Muscle layer of colon (tissue), 2 donors: ENCODE results near the gene FBXO22.
"Not testable (repeated sequence)": the region's sequence is repeated elsewhere in the genome, so short reads cannot be mapped to it uniquely, and the experiment has no call there.

Experiments used
- H3K27ac ChIP-seq: one replicate; pipeline ENCODE4 v1.7.0; 2013; ENCODE audit warnings: low read depth, mild to moderate bottlenecking, low read length, moderate library complexity
- H3K27me3 ChIP-seq, 2 donors: one replicate each; pipeline ENCODE4 v1.7.0; 2013; ENCODE audit warnings: low read length in 2 of 2, mild to moderate bottlenecking in 2 of 2; ENCODE audit not compliant: insufficient read depth in 2 of 2, control insufficient read depth in 1 of 2
- H3K36me3 ChIP-seq: one replicate; pipeline ENCODE4 v1.7.0; 2013; ENCODE audit warnings: mild to moderate bottlenecking, low read length; ENCODE audit not compliant: insufficient read depth
- H3K4me1 ChIP-seq: one replicate; pipeline ENCODE4 v1.7.0; 2013; ENCODE audit warnings: mild to moderate bottlenecking, low read length; ENCODE audit not compliant: insufficient read depth
- H3K4me3 ChIP-seq, 2 donors: one replicate each; pipeline ENCODE4 v1.7.0; 2013; ENCODE audit warnings: low read length in 2 of 2, low read depth in 1 of 2, mild to moderate bottlenecking in 1 of 2, moderate library complexity in 1 of 2
- H3K9ac ChIP-seq: one replicate; pipeline ENCODE4 v1.7.0; 2013; ENCODE audit warnings: low read length
- H3K9me3 ChIP-seq: one replicate; pipeline ENCODE4 v1.7.0; 2013; ENCODE audit warnings: mild to moderate bottlenecking, low read length
- donor health status: abdominal sarcoma.
- donor health status: Adenocarcinoma of cecum.

Gene FBXO22

DNA sequence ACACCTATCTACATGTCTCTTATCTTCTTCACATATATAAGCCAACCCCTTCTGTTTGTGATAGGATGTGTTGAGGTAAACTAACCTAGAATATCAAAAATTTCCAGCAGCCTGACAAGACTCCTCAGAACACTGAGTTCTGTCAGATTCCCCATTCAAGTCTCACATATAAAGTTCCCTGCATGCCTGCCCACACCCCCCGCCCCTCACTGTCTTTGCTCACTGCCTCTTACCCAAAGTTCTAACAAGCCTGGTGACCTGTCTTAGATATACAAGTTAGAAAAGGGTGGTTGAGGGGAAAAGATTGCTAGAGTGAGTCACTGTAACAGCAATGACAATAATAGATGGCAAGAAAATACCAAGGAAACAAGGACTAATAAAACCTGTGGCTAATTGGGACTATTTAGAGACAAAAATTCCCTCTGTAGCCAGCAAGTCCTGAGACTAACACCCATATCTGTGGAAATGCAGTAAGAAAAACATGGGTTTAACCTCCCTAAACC is 40.1 kb downstream of the FBXO22 start:
- Histone ChIP-seq H3K4me3 (no peak overlapping the region), H3K4me1 (no peaks in the 10 kb centered on the region), H3K9me3 (no peaks in the 10 kb centered on the region), H3K36me3 (no peaks in the 10 kb centered on the region), H3K9ac (no peak overlapping the region), H3K27me3 (no peaks in the 10 kb centered on the region), H3K27ac (no peak overlapping the region)

DNA sequence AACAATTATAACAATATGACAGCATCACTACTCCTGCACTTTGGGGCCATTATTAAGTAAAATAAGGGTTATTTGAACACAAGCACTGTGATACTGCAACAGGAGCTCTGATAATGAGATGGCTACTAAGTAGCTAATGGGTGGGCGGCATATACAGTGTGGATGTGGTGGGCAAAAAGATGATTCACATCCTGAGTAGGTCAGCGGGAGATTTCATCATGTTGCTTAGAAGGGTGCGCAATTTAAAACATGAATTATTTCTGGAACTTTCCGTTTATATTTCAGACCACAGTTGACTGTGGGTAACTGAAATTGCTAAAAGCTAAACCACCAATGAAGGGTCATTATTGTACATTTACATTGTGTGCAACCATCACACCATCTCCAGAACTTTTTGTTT is 42.3 kb downstream of the FBXO22 start:
- H3K27ac ChIP-seq: no peak overlapping the region
- no peak overlapping the region for H3K9ac ChIP-seq
- H3K27me3 ChIP-seq: no peaks in the 10 kb centered on the region
- H3K9me3 ChIP-seq: no peaks in the 10 kb centered on the region
- no peaks in the 10 kb centered on the region for H3K36me3 ChIP-seq
- no peak overlapping the region for H3K4me3 ChIP-seq
- no peaks in the 10 kb centered on the region for H3K4me1 ChIP-seq

DNA sequence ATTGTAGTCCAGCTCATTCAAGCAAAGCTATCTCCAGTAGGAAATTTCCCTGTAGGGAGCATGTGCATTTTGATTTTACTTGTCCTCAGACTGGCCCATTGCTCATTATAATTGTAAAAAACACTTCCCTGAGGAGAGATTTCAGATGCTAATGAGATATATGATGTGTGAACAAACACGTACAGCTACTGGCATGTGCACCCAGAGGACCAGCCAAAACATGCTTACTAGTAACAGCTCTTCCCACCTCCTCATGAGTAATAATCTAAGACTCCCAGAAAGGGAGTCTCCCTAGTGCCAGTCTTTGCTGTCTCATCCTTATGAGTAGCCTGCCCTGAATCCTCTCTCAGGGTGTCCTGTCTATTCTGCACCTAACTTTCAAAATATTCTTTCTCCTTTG is 43.4 kb downstream of the FBXO22 start:
- no peak overlapping the region for H3K9ac ChIP-seq
- H3K4me1 ChIP-seq: no peaks in the 10 kb centered on the region
- no peaks in the 10 kb centered on the region for H3K36me3 ChIP-seq
- H3K9me3 ChIP-seq: no peaks in the 10 kb centered on the region
- H3K4me3 ChIP-seq: no peak overlapping the region
- no peak overlapping the region for H3K27ac ChIP-seq
- no peaks in the 10 kb centered on the region for H3K27me3 ChIP-seq

DNA sequence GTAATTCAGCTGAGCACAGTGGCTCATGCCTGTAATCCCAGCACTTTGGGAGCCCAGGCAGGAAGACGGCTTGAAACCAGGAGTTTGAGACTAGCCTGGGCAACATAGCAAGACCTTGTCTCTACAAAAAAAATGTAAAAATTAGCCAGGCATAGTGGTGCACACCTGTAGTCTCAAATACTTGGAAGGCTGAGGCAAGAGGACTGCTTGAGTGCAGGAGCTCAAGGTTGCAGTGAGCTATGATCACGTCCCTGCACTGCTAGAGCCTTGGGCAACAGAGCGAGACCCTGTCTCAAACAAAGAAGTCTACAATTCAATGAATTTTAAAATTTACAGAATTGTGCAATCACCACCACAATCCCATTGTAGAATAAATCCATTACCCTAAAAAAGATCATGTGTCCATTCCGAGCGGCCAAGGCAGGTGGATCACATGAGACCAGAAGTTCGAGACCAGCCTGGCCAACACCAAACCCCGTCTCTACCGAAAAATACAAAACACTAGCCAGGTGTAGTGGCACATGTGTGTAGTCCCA is 45.2 kb downstream of the FBXO22 start:
- H3K9me3 ChIP-seq: no peaks in the 10 kb centered on the region
- no peak overlapping the region for H3K4me3 ChIP-seq
- no peaks in the 10 kb centered on the region for H3K4me1 ChIP-seq
- no peaks in the 10 kb centered on the region for H3K36me3 ChIP-seq
- no peak overlapping the region for H3K27ac ChIP-seq
- no peaks in the 10 kb centered on the region for H3K27me3 ChIP-seq
- no peak overlapping the region for H3K9ac ChIP-seq

DNA sequence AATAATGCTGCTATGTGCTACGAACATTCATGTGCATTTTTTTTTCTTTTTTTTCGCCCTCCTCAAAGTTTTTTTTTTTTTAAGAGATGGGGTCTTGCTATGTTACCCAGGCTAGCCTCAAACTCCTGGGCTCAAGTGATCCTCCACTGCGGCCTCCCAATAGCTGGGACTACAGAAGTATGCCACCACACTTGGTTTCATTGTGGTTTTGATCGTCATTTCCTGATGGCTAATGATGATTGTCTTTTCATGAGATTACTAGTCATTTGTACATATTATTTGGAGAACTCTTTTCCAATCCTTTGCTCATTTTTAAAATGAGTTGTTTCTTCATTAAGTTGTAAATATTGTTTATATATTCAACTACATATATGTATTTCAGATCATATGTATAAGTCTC is 48.8 kb downstream of the FBXO22 start:
- H3K27me3 ChIP-seq: no peaks in the 10 kb centered on the region
- H3K36me3 ChIP-seq: no peaks in the 10 kb centered on the region
- H3K4me3 ChIP-seq: no peak overlapping the region
- H3K27ac ChIP-seq: no peak overlapping the region
- H3K9ac ChIP-seq: no peak overlapping the region
- H3K9me3 ChIP-seq: no peaks in the 10 kb centered on the region
- H3K4me1 ChIP-seq: no peaks in the 10 kb centered on the region

DNA sequence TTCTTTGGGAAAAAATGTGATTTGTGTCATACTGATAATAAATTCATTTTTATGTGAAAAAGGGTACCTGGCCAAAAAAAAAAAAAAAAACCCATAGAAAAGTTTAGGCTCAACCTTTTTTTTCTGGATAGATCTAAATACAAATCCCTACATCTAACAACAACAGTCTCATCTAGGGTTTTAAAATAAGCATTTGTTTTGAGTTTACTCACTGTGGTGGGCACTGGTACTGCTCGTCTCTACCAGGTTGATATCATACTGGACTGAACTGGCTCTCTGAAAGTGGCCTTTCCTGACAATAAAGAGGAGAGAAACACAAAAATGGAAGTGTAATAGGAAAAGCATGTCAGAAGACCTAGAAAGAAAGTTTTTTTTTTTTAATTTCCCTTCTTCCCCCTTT is 52.0 kb downstream of the FBXO22 start:
- no peak overlapping the region for H3K4me3 ChIP-seq
- H3K4me1 ChIP-seq: no peaks in the 10 kb centered on the region
- no peak overlapping the region for H3K9ac ChIP-seq
- no peak overlapping the region for H3K27ac ChIP-seq
- no peaks in the 10 kb centered on the region for H3K9me3 ChIP-seq
- H3K36me3 ChIP-seq: no peaks in the 10 kb centered on the region
- H3K27me3 ChIP-seq: no peaks in the 10 kb centered on the region

DNA sequence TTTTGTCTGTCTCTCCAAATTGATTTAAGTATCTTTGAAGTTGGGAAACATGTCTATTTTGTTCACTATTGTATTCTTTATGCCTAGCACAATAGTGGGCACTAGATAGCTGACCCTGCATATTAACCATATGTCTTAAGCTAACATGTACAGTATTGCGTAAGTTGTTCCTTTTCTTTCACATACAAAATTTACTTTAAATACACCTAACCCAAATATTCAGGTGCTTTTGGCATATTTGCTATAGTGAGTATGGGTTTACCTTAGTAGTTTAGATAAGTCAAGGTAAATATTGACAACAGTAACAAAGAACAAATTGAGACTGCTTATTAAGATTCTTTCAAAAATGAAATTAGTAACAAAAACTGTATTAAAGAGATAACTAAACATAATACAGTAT is 57.7 kb downstream of the FBXO22 start:
- no peaks in the 10 kb centered on the region for H3K27me3 ChIP-seq
- no peaks in the 10 kb centered on the region for H3K36me3 ChIP-seq
- H3K4me3 ChIP-seq: no peak overlapping the region
- no peaks in the 10 kb centered on the region for H3K4me1 ChIP-seq
- H3K27ac ChIP-seq: no peak overlapping the region
- no peaks in the 10 kb centered on the region for H3K9me3 ChIP-seq
- H3K9ac ChIP-seq: no peak overlapping the region

DNA sequence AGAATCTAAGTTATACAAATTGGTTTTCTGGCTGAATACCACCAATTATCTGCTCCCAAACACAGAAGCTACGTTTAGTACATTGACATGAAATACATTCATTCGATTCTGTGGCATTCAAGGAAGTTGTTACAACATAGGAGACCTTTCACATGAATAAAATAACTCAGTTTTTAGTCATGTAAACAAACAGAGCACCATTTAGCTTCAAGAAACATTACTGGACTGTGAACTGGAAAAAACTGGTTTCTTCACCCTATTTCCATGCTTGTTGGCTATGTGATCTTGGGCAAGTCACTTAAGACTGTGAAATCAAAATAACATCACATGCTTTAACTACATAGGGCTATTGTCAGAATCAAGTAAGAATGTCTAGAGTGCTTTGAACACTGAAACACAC is 62.4 kb downstream of the FBXO22 start:
- H3K4me1 ChIP-seq: no peaks in the 10 kb centered on the region
- H3K9me3 ChIP-seq: no peaks in the 10 kb centered on the region
- no peaks in the 10 kb centered on the region for H3K27me3 ChIP-seq
- no peak overlapping the region for H3K27ac ChIP-seq
- no peak overlapping the region for H3K9ac ChIP-seq
- no peaks in the 10 kb centered on the region for H3K36me3 ChIP-seq
- no peak overlapping the region for H3K4me3 ChIP-seq

DNA sequence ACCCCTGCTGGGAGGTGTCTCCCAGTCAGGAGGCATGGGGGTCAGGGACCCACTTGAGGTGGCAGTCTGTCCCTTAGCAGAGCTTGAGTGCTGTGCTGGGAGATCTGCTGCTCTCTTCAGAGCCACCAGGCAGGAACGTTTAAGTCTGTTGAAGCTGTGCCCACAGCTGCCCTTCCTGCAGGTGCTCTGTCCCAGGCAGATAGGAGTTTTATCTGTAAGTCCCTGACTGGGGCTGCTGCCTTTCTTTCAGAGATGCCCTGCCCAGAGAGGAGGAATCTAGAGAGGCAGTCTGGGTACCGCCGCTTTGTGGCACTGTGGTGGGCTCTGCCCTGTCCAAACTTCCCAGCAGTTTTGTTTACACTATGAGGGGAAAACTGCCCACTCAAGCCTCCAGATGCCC is 73.1 kb downstream of the FBXO22 start:
- not testable (repeated sequence) for H3K4me1 ChIP-seq, H3K9ac ChIP-seq, H3K4me3 ChIP-seq, H3K27me3 ChIP-seq, H3K27ac ChIP-seq, H3K36me3 ChIP-seq, H3K9me3 ChIP-seq

DNA sequence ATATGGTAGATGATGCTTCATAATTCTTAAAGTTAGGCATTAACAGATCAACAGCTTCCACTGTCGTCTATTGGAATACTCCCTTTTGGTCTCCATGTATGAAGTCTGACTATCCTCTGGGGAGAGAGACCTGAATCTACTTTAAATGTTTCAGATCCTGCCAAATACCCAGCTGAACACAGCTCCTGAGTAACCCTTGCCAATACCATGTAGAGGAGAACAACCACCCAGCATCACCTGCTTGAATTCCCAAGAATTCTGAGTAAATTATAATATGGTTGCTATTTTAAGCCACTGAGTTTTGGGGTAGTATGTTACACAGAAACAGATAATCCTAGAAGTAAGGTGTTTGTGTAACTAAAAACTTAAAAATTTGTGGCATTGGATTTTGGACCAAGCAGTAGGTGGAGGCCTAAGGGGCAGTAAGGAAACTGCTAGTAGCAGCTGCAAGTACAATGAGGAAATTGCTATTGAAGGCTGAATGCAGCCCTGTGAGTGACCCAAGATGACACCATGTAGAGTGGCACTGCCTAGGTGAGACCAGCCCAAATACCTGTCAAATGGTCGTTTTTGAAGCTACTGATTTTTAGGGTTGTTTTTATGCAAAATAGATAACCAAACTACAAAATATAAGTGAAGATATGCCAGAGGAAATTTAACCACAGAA is 77.6 kb downstream of the FBXO22 start:
- Histone ChIP-seq H3K27ac (no peak overlapping the region), H3K9ac (no peak overlapping the region), H3K9me3 (no peaks in the 10 kb centered on the region), H3K4me1 (no peaks in the 10 kb centered on the region), H3K27me3 (no peaks in the 10 kb centered on the region), H3K36me3 (no peaks in the 10 kb centered on the region), H3K4me3 (no peak overlapping the region)

DNA sequence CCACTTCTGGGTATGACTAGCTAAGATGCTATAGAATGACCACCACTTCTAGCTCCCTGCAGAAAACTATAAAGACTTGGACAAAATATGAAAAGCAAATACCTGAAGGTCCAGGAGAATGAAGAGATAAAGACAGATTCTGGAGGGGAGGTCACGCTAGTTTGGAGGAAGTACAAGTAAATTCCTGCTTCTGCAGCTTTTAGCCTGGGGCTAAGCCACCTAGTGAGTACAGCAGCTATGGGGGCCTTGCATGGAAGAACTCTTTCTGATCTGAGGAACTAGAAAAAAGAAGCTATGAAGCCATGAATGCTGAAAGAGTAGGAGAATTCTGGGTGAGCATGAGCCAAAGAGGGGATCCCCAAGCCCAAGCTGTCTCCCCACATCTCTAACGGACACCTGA is 78.8 kb downstream of the FBXO22 start:
- H3K36me3 ChIP-seq: no peaks in the 10 kb centered on the region
- no peaks in the 10 kb centered on the region for H3K9me3 ChIP-seq
- no peak overlapping the region for H3K27ac ChIP-seq
- H3K27me3 ChIP-seq: no peaks in the 10 kb centered on the region
- no peak overlapping the region for H3K4me3 ChIP-seq
- H3K4me1 ChIP-seq: no peaks in the 10 kb centered on the region
- H3K9ac ChIP-seq: no peak overlapping the region

DNA sequence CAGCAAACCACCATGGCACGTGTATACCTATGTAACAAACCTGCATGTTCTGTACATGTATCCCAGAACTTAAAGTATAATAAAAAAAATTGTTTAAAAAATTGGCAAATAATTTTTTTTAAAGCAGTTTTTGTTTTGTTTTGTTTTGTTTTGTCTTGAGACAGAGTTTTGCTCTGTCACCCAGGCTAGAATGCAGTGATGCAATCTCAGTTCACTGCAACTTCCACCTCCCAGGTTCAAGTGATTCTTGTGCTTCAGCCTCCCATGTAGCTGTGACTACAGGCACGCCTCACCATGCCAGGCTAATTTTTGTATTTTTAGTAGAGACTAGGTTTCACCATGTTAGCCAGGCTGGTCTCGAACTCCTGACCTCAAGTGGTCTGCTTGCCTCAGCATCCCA is 81.0 kb downstream of the FBXO22 start:
- H3K27me3 ChIP-seq, H3K4me3 ChIP-seq, H3K4me1 ChIP-seq, H3K9ac ChIP-seq, H3K9me3 ChIP-seq, H3K27ac ChIP-seq, H3K36me3 ChIP-seq: not testable (repeated sequence)
